ENCODE data around the gene RMND5A.

The RMND5A gene

GRCh38 chr2:86793752-86794151, 73.7 kb downstream of the RMND5A start:
- DNase-seq: peak; percentile 32 to 46

DNA sequence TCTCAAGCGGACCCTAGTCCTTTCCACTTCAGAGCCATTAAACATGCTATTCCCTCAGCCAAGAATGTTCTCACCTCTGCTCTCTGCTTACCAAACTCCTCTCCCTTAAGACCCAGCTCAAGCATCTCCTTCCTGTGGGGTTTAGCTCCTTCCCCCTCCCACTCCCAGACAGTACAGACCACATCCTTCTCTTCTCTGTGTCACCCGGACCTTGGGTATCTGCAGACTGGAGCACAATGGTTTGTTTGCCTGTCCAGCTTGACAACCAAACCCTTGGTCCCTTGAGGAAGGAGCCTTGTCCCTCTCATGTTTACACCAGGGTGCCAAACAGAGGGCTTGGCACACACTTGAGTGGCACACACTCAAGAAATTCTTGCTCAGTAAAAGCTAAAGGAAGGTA, 74.8 kb downstream of the RMND5A start:
- peak; percentile 8 to 40 for DNase-seq

DNA sequence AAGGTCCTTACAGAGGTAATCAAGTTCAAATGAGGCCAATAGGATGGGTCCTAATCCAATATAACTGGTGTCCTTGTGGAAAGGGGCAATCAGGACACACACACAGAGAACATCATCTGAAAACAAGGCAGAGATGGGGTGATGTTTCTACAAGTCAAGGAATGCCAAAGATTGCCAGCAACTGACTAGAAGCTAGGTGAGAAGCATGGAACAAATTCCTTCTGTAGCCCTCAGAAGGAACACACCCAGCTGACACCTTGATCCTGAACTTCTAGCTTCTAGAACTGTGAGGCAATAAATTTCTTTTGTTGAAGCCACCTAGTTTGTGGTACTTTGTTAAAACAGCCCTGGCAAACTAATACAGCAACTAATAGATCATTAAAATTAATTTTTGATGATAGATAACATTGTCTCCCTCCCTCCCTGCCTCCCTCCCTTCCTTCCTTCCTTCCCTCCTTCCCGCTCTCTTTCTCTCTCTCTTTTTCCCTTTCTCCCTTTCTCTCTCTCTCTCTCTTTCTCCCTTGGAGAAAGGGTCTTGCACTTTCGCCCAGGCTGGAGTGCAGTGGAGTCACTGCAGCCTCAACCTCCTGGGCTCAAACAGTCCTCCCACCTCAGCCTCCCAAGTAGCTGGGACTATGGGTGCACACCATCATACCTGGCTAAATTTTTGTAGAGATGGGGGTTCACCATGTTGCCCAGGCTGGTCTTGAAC, 80.9 kb downstream of the RMND5A start:
- DNase-seq: no peak

DNA sequence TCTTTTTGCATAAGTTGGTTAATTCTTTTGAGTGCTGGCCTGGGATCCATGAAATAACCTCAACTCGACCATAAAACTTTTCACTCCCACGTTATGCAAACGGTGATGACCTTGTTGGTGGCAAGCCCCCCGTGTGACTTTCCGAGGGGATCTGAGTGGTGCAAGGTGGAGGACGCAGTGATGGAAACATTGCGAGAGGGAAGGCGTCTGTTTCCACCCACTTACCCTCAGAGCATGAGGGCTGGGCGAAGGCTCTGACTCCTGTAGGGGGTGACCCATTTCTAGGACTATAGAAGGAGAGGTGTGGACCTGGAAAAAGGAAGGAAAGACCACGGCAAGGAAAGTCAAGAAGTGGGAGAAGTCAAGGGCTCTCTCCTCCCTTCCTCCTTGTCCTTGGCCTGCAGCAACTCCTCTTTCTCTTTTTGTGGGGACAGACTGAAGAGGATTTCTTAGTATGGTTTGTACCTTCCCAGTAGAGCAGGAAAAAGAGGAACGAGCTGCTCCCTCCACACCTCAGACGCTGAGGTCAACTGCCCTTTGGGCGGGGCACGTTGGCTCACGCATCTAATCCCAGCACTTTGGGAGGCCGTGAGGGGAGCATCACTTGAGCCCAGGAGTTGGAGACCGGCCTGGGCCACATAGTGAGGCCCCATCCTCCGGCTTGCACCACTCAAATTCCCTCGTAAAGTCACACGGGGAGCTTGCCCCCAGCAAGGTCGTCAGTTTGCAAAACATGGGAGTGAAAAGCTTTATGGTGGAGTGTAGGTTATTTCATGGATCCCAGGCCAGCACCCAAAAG, 86.2 kb downstream of the RMND5A start:
- no peak for DNase-seq

- no peak for DNase-seq
Observed at GRCh38 chr2:86807133-86807467, 87.0 kb downstream of the RMND5A start.

DNA sequence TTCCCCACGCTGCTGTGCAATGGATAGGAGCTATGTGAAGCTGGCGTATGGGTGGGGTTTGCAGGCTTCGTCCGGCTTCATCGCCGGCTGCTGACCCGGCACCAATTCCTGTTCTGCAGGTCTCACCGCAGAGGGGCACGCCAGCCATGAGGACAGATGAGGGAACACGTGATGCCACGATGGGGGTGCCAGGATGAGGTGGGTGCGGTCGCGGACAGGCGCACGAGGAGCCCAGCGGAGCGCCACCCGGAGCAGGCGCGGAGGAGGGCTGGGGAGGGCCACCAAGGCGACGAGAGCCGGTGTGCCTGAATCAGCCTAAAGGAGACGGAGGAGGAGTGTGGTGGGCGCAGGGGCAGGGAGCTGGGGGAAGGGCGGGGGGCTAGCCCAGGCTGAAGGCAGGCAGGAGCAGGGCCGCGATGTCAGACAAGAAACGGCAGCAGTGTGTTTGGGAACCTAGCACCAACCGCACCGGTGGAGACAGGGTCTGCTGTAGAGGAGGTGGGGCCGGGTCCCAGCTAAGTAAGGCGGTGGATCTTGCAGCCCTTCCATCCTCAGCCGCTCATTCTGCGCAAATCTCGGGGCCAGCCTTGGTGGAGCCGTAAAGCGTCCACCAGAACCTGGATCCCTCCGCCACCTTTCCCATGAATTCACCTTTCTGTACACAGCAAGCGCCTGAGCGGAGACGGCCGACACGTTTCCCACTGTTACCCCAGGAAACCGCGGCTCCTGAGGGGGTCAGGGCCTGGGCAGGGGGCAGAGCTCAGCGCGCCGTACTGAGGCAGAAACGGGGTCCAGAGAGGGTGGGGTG, 87.6 kb downstream of the RMND5A start:
- DNase-seq: peak; percentile 53 to 67

GRCh38 chr2:86808315-86809161, 88.4 kb downstream of the RMND5A start:
- peak; percentile 92 to 95 for DNase-seq

DNA sequence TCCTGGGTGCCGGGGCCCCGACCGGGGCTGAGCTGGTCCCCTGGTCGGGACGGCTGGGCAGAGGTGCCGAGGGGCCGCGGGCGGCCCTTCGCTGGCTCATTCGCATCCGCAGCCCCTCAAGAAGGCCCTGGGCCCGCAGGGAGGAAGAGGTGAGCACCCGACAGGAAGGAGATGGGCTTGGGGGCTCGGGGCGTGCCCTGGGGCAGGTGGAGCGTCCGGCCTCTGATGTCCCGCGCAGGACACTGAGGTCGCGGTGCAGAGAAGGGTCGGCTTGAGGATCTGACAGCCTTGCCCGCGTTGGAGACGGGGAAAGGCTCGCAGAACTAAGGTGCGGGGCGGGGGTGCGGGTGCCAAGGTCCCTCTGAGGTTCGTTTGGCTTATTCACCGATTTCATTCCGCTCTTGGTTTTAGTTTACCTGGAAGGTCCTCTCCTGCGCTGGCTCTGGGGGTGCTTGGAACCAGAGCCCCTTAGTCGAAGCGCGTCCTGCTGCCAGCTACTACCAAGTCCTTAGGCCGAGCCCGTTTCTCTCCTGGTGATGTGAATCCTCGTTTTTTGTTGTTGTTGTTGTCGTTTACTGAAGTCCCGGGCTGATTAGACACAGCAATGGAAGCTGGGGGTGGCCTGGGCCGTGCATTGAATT, 89.5 kb downstream of the RMND5A start:
- DNase-seq: peak; percentile 10 to 38

DNA sequence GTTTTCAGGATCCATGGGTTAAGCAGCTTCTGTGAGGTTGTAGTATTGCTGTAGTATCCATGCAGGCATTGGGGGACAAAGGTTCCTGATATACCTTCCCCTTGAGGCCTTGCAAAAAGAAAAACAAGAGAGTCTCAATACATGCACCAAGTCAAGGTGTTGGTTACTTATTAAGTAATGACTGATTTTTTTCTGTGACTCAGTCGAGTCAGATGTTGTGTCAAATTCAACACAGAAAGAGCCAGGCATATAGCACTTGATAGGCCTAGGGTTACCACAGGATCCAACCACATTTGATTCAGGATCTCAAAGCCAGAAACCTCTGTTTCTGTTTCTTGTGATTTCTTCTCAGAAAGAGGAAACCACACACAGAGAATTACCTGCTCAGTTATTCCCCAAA, 95.5 kb downstream of the RMND5A start:
- no peak for DNase-seq

DNA sequence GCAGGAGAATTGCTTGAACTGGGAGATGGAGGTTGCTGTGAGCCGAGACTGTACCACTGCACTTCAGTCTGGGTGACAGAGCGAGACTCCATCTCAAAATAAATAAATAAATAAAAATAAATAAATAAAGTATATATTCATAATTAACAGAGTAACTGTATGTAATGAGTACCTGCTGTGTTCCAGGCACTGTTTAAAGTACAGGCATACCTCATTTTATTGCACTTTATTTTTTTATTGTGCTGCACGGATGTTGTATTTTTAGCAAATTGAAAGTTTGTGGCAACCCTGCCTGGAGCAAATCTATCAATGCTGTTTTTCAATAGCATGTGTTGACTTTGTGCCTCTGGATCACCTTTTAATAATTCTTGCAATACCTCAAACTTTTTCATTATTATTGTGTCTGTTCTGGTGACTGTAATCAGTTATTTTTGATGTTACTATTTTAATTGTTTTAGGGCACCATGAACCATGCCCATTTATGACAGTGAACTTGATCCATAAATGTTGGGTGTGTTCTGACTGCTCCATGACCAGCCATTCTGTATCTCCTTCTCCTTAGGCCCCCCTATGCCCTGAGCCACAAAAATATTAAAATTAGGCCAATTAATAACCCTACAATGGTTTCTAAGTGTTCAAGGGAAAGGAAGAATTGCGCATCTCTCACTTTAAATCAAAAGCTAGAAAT, 98.2 kb downstream of the RMND5A start:
- DNase-seq: no peak

DNA sequence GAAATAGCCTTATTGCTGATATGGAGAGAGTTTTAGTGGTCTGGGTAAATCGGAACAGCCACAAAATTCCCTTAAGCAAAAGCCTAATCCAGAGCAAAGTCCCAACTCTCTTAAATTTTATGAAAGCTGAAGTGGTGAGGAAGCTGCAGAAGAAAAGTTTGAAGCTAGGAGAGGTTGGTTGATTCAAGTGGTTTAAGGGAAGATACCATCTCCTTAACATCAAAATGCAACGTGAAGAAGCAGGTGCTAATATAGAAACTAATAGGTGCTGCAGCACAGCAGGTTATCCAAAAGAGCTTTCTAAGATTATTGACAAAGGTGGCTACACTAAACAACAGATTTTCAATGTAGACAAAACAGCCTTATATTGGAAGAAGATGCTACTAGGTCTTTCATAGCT, 98.9 kb downstream of the RMND5A start:
- DNase-seq: no peak

GRCh38 chr2:86821306-86821705, 101.2 kb downstream of the RMND5A start:
- no peak for DNase-seq

GRCh38 chr2:86821842-86822241, 101.8 kb downstream of the RMND5A start:
- DNase-seq: no peak

DNA sequence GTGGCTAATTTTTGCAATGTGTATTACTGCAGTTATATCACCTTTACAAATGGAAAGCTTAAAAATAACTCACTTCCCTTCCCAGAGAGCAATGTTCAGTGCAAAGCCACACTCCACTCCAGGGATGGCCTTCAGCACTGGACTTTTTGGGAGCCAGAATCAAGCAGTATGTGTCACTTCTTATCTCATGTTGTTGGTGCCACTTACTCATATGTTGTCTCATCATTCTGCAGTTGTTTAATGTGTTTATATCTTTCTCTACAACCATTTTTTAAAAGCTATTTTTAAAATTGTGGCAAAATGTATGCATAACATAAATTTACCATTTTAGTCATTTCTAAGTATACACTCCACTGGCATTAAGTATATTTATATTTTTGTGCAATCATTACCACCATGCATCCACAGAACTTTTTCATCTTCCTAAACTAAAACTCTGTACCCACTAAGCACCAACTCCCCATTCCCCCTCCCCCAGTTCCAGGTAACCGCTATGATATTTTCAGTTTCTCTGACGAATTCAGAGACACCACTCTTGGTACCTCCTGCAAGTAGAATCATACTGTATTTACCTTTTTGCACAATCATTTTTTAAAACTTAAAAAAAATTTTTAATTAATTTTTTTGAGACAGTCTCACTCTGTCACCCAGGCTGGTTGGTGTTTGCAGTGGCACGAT, 102.7 kb downstream of the RMND5A start:
- no peak for DNase-seq

GRCh38 chr2:86825036-86825692, 105.1 kb downstream of the RMND5A start:
- no peak for DNase-seq

GRCh38 chr2:86825693-86826381, 105.7 kb downstream of the RMND5A start:
- DNase-seq: peak; percentile 65 to 78

DNA sequence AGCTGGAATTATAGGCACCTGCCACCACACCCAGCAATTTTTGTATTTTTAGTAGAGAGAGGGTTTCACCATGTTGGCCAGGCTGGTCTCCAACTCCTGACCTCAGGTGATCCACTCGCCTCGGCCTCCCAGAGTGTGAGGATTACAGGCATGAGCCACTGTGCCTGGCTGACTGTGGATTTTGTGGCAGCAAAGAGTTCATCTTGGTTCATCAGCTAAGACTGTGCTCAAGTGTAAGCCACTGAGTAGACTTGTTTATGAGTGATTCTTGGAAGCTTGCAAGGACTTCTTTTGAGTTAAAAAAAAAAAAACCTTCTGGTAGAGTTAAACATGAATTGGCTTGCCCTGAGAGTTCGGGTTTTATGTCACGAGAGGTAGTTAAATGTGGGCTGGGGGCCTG, 106.9 kb downstream of the RMND5A start:
- DNase-seq: no peak
